C4-2B (cell line): Measurements from ENCODE around the gene SORL1-AS1.

ENCODE experiments used
- H3K27ac ChIP-seq: fragments of 450-650 bp; 2 replicates; pipeline ENCODE4 v1.5.1; 2017
- CTCF ChIP-seq: fragments of 450-650 bp; conservative IDR thresholded peaks from 2 replicates; pipeline ENCODE4 v1.5.1; 2017; ENCODE audit warnings: mild to moderate bottlenecking
- ZFX ChIP-seq: fragments of 450-650 bp; IDR thresholded peaks from 2 replicates; pipeline ENCODE4 v1.6.1; 2017

Gene SORL1-AS1

GRCh38 chr11:121452609-121453150, at the start of gene SORL1-AS1:
Gene SORL1-AS1, minus strand, starts transcription at chr11:121452967.
- H3K27ac ChIP-seq: peak within 1 kb of the TSS; percentile 72

GRCh38 chr11:121500717-121501116, 48.0 kb upstream of the SORL1-AS1 start:
- no peak overlapping the region for H3K27ac ChIP-seq
- TF ChIP-seq CTCF (no peak), ZFX (no peak)

More at GRCh38 chr11:121452609-121453150, at the start of gene SORL1-AS1:
- TF ChIP-seq CTCF (no peak; the same call in 1 of the 2 replicates), ZFX (no peak)

GRCh38 chr11:121500275-121500674, 47.5 kb upstream of the SORL1-AS1 start:
- no peak overlapping the region for H3K27ac ChIP-seq
- no peak for TF ChIP-seq CTCF
- TF ChIP-seq ZFX: no peak

- TF ChIP-seq CTCF (no peak), ZFX (no peak)
- no peak overlapping the region for H3K27ac ChIP-seq
Measured at GRCh38 chr11:121499405-121499804, 46.6 kb upstream of the SORL1-AS1 start.

GRCh38 chr11:121497176-121497998, 44.6 kb upstream of the SORL1-AS1 start:
- TF ChIP-seq ZFX (no peak), CTCF (no peak)
- H3K27ac ChIP-seq: no peak overlapping the region

GRCh38 chr11:121494355-121495099, 41.8 kb upstream of the SORL1-AS1 start:
- H3K27ac ChIP-seq: no peak overlapping the region
- no peak for TF ChIP-seq CTCF
- no peak for TF ChIP-seq ZFX

- TF ChIP-seq CTCF (no peak), ZFX (no peak)
- H3K27ac ChIP-seq: no peak overlapping the region
Measured at GRCh38 chr11:121489823-121490222, 37.1 kb upstream of the SORL1-AS1 start.
